HG03280 (cell line): ENCODE results near the gene MASP1.
"Not testable (repeated sequence)": the region's sequence is repeated elsewhere in the genome, so short reads cannot be mapped to it uniquely, and the experiment has no call there.

Experiments used
- ATAC-seq: cut with Tn5 transposase; IDR thresholded peaks from one replicate; pipeline ENCODE4 v1.9.1; 2021; ENCODE audit warnings: mild to moderate bottlenecking, moderate library complexity; ENCODE audit not compliant: unreplicated experiment

MASP1 gene

DNA sequence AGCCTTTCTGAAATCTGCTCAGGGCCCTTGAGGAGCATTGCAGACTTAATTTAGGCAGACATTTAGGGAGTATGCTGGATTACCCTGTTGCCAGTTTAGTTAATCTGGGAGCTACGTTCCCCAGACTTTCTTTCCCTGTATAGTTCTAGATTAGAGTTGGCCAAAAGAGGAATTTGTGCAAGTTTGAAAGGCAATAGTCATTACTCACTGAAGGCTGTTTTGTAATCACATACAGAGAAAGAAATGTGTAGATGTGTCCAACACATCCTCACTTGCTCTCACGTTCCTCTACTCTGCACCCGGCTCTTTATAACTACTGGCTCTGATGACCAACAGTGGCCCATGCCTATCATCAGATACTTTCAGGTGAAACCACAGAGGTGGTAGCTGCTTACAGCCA is 24.2 kb downstream of the MASP1 start:
- ATAC-seq = no peak

GRCh38 chr3:187266691-187267090 is 24.8 kb downstream of the MASP1 start:
- no peak for ATAC-seq

DNA sequence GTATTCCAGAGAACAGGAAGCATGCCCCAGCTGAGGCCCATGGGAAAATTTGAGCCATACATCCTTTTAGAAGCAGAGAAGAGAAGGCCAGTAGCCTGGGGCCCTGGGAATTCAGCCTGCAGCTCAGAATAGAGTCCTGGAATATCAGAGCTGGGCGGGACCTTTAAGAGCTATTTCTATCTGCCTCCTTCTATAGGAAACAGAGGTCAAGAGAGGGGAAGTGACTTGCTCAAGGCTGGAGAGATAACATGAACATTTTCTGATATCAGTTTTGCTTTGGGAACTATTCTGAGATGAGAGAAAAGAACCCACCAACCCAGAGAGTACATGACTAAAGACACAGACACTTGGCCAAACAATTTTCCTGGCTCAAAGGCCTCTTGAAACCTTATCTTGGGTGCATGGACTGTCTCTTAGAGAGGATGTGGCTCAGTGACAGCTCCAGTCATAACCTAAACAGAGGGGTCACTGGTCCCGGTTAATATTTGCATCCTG is 26.0 kb downstream of the MASP1 start:
- ATAC-seq = no peak

- ATAC-seq = no peak
These were observed 26.6 kb downstream of the MASP1 start for GRCh38 chr3:187264911-187265310.

DNA sequence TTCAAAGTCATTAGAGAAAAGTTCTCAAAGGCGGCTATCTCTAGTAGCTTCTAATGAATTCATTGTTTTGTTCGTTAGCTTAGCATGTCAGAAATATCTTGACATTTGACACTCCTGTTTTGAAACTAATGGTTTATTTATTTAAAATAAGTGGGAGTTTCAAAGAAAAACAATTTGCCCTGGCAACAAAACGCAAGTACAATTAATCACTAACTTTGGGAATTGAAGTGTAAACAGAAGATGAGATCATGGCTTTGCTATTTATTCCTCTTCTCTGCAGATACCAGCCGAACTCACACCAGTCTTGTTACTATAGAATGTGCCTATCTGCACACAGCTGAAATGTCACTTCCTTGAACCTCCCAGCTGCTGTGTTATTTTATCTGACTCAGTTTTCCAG is 27.5 kb downstream of the MASP1 start:
- no peak for ATAC-seq

DNA sequence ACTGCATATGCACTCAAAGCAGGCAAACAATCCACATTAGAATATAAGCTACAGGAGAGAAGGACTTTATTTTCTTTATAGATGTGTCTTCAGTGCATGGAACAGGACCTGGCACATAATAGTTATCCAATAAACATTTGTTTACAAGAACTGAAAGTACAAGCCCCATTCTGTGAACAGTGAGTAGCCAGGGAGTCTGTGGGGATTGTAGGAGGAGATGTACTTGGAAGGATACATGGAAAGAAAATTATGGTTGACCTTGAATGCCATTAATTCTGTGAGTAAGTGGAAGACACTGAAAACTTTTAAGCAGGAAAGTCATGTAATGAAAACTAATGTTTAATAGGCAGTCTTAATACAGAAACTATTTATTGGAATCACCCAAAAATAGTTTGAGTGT is 28.3 kb downstream of the MASP1 start:
- no peak for ATAC-seq

DNA sequence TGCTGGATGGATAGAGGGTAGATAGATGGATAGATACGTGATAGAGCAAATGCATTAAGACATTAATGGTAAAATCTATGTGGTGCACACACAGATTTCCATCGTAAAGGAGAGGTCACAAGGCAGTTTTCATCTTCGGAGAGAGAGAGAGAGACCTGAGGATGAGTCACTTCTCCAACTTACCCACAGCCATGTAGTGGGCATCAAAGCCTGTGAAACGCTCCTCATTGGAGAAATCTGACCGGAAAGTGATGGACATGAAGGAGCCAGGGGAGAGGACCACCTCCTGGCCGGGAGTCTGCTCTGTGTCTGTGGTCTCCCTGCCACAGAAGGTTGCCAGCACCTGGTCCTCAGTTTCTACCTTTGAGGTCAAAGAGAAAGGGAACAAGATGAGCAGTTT is 29.2 kb downstream of the MASP1 start:
- ATAC-seq = no peak

DNA sequence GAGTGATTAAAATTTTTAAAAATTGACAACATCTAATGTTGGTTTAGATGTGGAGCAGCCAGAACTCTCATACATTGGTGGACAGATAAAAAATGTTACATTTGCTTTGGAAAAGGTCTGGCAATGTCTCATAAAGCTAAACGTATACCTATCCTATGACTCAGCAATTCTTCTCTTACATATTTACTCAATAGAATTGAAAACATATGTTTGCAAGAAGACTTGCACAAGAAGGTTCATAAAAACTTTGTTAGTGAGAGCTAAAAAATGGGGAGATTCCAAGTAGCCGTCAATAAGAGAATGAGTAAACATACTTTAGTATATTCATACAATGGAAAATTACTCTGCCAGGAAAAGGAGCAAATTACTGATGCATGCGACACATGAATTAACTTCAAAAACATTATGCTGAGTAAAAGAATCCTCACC is 30.0 kb downstream of the MASP1 start:
- ATAC-seq = no peak

DNA sequence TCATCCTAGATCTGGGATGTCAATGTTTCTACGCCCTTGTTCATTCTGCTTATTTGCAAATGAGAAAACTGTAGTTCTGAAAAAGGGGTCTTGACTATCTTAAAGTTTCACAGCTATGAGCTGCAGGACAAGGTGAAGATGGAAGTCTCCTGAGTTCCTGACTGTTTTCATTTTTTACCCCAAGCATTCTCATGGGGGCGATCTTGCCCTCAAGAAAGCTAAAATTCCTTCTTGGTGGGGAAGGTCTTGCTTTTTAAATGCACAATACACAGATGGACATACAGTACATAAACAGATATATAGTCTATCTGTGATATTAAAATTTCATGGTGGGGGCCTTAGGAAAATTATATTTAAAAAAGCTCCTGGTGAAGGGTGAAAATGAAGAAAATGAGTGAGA is 32.4 kb downstream of the MASP1 start:
- no peak for ATAC-seq

DNA sequence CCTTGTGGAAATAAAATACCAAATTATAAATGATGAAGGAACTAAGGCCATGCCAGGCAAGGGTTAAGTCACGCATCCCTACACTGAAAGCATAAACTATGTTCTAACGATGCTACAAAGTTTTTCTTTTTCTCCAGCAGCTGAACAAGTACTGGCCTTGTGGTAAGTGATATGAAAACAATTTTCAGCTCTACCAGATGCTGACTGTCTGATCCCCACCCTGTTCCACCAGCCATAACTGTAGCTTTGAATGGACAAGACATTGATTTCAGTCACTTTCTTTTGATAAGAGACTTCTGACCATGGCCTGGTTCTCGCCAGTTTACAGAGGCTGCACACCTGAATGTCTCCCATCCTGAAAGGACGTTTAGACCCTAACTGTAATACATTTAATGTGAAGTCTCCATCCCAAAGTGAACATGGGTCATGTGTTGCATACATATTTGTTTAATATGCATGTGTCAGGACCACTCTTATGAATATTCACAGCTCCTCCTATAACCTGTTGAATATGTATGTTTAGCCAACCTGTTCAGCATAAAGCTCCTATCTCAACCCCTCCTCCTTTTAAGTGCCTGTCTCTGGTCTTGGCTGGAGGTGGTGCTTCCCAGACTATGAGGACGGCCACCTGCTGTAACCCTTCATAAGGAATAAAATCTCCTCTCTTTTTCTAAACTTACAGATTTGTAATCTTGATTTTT is 33.4 kb downstream of the MASP1 start:
- no peak for ATAC-seq

DNA sequence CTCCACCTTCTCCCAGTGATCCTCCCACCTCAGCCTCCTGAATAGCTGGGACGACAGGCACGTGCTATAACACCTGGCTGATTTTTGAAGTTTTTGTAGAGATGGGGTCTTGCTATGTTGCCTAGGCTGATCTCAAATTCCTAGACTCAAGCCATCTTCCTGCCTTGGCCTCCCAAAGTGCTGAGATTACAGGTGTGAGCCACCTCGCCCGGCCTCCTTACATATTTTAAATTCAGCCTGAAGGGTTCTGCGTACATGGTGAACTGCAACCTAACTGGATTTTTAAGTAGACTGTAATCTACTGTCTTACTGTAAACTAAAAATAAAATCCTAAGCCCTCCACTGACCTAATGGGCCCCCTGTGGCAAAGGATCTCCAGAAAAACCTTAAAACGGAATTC is 34.1 kb downstream of the MASP1 start:
- ATAC-seq = no peak

DNA sequence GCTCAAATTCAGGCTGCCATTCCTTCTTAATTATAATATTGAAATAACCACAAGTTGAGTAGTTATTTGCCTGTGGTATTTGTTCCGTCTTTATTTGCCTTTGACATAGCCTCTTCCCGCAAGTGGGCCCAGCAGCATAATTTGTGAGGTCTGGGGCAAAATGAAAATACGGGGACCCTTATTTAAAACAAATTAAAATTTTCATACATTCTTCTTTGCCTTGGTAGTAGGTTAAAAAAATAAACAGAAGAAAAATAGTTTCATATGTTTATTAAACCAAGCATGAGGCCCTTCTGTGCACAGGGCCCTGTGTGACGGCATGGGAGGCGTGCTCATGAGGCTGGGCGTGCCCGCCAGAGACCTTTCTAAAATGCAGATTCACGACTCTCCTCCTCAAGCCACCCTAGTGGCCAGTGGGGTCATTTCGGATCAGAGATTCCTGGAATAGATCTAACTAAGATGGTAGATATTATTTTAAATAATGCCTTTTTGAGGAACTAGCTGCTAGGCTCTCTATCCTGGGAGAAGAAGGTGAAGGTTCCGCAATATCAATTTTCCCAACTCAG is 35.4 kb downstream of the MASP1 start:
- no peak for ATAC-seq

GRCh38 chr3:187255314-187255713 is 36.2 kb downstream of the MASP1 start:
- ATAC-seq = no peak

DNA sequence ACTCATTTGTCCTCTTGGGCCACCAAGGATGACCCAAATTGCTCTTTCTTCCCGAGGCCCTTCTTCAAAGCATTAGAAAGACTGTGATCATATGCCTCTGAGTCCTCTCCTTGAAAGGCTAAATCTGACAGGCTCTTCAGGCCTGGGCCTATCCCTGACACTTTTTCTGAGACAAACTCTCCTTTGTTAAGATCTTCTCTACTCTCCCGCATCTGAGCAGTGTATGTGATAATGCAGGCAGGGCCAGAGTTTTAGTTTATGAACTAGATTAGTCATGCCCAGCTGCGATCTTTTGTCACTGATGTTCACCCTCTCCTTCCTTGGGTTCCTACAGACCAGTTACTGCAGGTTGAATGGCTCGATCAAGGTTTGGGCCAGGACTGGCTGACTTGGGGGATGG is 39.2 kb downstream of the MASP1 start:
- ATAC-seq = no peak

DNA sequence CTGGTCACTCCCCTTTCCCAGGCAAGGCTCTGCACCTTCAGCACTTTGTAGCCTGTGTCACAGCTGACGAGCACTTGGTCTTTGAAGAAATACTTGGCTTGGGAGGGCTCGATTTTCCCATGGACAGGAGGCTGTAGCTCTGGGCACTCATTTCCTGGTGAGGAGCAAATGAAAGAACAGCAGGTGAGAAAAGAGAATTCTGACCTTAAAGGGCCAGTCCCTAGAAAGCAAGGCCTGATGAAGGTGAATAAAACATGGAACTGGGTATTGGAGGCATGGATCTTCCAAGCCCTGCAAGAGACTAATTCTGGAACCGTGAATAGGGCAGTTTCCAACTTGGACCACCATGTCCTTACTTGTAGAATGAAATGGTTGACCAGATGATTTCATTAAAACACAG is 39.9 kb downstream of the MASP1 start:
- ATAC-seq = no peak

DNA sequence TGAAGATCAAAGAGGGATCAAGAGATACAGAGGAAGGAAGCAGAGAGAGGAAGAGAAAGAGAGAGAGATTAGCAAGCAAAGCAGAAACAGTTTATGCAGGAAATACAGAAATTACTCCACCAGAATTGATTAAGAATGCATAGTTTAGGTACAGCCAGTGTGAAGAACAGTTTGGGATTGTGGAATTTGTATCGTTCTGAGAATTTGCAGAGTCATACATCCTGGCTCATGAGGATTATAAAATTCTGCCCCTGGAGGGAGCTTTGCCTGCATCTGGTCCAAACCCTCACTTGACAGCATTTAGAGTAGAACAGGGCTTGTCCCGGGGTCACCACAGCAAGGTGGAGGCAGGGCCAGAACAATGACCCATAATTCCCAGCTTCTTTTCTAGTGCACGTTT is 44.1 kb downstream of the MASP1 start:
- ATAC-seq = no peak

DNA sequence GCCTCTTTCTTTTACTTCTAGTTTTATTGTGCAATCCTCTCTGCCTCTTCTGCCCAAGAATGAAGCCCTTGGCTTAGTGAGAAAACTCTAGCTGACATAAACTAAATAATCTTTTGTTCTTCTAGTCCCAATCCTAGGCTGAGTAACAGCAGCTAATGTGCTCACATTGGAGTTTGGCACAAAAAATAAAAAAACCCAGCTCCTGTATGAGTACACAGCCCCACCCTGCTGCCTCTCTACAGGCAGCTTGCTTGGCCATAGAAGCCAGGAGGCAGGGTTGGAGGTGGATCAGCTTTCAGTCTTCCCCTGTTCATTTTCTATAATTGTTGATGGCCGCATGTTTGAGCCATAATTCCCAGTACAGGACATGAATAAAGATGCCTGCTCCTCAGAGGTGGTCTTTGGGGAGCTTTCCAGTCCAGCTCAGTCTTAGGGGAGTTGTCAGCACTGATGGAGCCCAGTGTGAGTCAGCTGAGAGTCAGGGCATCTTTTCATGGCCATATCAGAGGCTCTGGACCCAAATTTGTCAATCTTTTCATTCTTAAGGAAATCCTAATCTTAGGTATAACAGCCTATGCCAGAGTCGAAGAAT is 47.5 kb downstream of the MASP1 start:
- no peak for ATAC-seq

- no peak for ATAC-seq
These were observed 48.6 kb downstream of the MASP1 start for GRCh38 chr3:187242900-187243299.

DNA sequence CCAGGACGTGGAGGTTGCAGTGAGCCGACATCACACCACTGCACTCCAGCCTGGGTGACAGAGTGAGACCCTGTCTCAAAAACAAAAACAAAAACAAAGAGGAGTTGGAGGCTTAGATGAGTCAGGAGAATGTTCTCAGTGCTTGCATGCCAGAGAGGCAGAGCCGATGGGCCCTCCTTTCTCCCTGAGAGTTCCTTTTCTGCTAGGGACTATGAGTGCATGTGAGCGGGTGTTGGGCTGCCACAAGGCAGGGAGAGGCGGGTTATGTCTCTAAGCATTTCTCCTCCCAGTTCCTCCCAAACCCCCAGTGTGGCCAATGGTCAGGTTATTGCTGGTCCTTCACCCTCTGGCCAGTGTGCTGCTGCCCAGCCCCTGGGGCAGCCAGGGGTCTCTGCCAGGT is 49.1 kb downstream of the MASP1 start:
- ATAC-seq = no peak

GRCh38 chr3:187238835-187239234 is 52.7 kb downstream of the MASP1 start:
- ATAC-seq = not testable (repeated sequence)

DNA sequence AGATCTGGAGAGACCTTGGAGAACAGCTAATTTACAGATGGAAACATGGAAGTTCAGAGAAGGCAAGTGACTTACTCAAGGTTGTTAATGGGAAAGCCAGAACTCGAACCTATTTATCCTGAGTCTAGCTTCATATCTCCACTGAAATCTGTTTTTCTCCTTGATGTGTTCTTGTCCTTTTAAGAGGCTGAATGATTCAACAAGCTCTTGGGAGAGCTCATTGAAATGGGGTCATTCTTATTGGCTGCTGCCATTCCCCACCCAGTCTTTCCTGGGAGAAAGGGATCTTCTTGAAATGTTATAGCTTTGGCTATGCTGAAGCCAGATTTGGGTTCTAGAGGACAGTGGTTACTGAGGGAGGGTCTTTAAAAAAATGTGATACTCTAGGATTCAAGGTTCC is 53.3 kb downstream of the MASP1 start:
- no peak for ATAC-seq

- no peak for ATAC-seq
These were observed 53.8 kb downstream of the MASP1 start for GRCh38 chr3:187237741-187238140.
